HEK293 (cell line): ENCODE data around the gene SYT2.
"Not testable (repeated sequence)": the region's sequence is repeated elsewhere in the genome, so short reads cannot be mapped to it uniquely, and the experiment has no call there.

Experiments used
- CTCF ChIA-PET: fragments of 350-600 bp; formaldehyde crosslinking; extraction: SDS; loops from one replicate; lab custom pipeline; 2021; ENCODE audit warnings: antibody characterized with exemption; lab: Yijun Ruan, JAX
- POLR2A ChIA-PET: fragments of 300-600 bp; formaldehyde crosslinking; extraction: SDS; loops from one replicate; lab custom pipeline; 2020; ENCODE audit warnings: antibody characterized with exemption, inconsistent platforms; lab: Yijun Ruan, JAX
- H3K27ac ChIP-seq: fragments of 200-500 bp; sonication (Bioruptor generic); 2 replicates; pipeline ENCODE4 v1.5.1; 2014; ENCODE audit warnings: low read depth, low read length, control low read depth, inconsistent platforms; ENCODE audit errors: extremely low read depth
- H3K36me3 ChIP-seq, 2 experiments: fragments of 200-500 bp in 1 of 2; sonication (Bioruptor generic) in 1 of 2; 1 replicate in 1 of 2; 2 replicates in 1 of 2; pipeline ENCODE4 v1.5.1; 2014 to 2017; ENCODE audit warnings: inconsistent platforms in 2 of 2, low read length in 2 of 2; ENCODE audit not compliant: control insufficient read depth in 2 of 2, insufficient read depth in 1 of 2
- H3K4me1 ChIP-seq: fragments of 200-500 bp; sonication (Bioruptor generic); 2 replicates; pipeline ENCODE4 v1.5.1; 2014; ENCODE audit warnings: mild to moderate bottlenecking, low read length, inconsistent platforms; ENCODE audit not compliant: control insufficient read depth, insufficient read depth
- H3K4me3 ChIP-seq: 2 replicates; pipeline ENCODE4 v1.5.1; 2011; ENCODE audit warnings: low read depth, mild to moderate bottlenecking, control low read depth, low read length, moderate library complexity
- H3K9me3 ChIP-seq: fragments of 200-500 bp; sonication (Bioruptor generic); 2 replicates; pipeline ENCODE4 v1.5.1; 2014; ENCODE audit warnings: low read depth, low read length, inconsistent platforms; ENCODE audit not compliant: control insufficient read depth, insufficient read depth
- GLIS1 ChIP-seq: fragments of 450-650 bp; formaldehyde crosslinking; IDR thresholded peaks from 2 replicates; pipeline ENCODE4 v1.5.1; 2016; ENCODE audit warnings: missing biosample characterization, missing genetic modification characterization
- HOXD13 ChIP-seq: sonication (generic); formaldehyde crosslinking; IDR thresholded peaks from 2 replicates; pipeline ENCODE4 v1.8.0; 2022; ENCODE audit warnings: missing genetic modification reagents, borderline replicate concordance
- IKZF3 ChIP-seq: fragments of 450-650 bp; IDR thresholded peaks from 2 replicates; pipeline ENCODE4 v1.5.0; 2018; ENCODE audit warnings: missing biosample characterization, mild to moderate bottlenecking, missing genetic modification characterization, moderate library complexity
- OSR2 ChIP-seq: fragments of 450-650 bp; formaldehyde crosslinking; IDR thresholded peaks from 2 replicates; pipeline ENCODE4 v1.5.1; 2016; ENCODE audit warnings: missing biosample characterization, missing genetic modification characterization
- SCRT1 ChIP-seq: fragments of 450-650 bp; formaldehyde crosslinking; IDR thresholded peaks from 2 replicates; pipeline ENCODE4 v1.5.1; 2016; ENCODE audit warnings: missing biosample characterization, missing genetic modification characterization, borderline replicate concordance
- ZIC2 ChIP-seq: fragments of 450-650 bp; formaldehyde crosslinking; IDR thresholded peaks from 2 replicates; pipeline ENCODE4 v1.5.1; 2016; ENCODE audit warnings: missing biosample characterization, missing genetic modification characterization
- ZNF16 ChIP-seq: fragments of 450-650 bp; formaldehyde crosslinking; IDR thresholded peaks from 2 replicates; pipeline ENCODE4 v1.5.1; 2016; ENCODE audit warnings: low read depth, missing biosample characterization, missing genetic modification characterization
- ZNF169 ChIP-seq: fragments of 450-650 bp; formaldehyde crosslinking; IDR thresholded peaks from 2 replicates; pipeline ENCODE4 v1.5.1; 2016; ENCODE audit warnings: missing biosample characterization, missing genetic modification characterization
- ZNF18 ChIP-seq: fragments of 450-650 bp; formaldehyde crosslinking; IDR thresholded peaks from 2 replicates; pipeline ENCODE4 v1.5.1; 2016; ENCODE audit warnings: missing biosample characterization, missing genetic modification characterization
- ZNF2 ChIP-seq: fragments of 450-650 bp; formaldehyde crosslinking; IDR thresholded peaks from 2 replicates; pipeline ENCODE4 v1.5.1; 2016; ENCODE audit warnings: missing biosample characterization, missing genetic modification characterization
- ZNF211 ChIP-seq: fragments of 450-650 bp; formaldehyde crosslinking; IDR thresholded peaks from 2 replicates; pipeline ENCODE4 v1.5.1; 2016; ENCODE audit warnings: low read depth, missing biosample characterization, missing genetic modification characterization
- ZNF510 ChIP-seq: fragments of 450-650 bp; formaldehyde crosslinking; IDR thresholded peaks from 2 replicates; pipeline ENCODE4 v1.5.1; 2018; ENCODE audit warnings: mild to moderate bottlenecking, missing genetic modification characterization, missing biosample characterization; ENCODE audit not compliant: insufficient replicate concordance
- ZNF544 ChIP-seq: fragments of 450-650 bp; formaldehyde crosslinking; IDR thresholded peaks from 2 replicates; pipeline ENCODE4 v1.5.0; 2017; ENCODE audit warnings: missing biosample characterization, missing genetic modification characterization
- ZNF621 ChIP-seq: fragments of 450-650 bp; formaldehyde crosslinking; IDR thresholded peaks from 2 replicates; pipeline ENCODE4 v1.5.1; 2017; ENCODE audit warnings: missing biosample characterization, missing genetic modification characterization
- ZNF629 ChIP-seq: fragments of 450-650 bp; formaldehyde crosslinking; IDR thresholded peaks from 2 replicates; pipeline ENCODE4 v1.5.1; 2017; ENCODE audit warnings: missing biosample characterization, missing genetic modification characterization
- ZNF660 ChIP-seq: fragments of 450-650 bp; IDR thresholded peaks from 2 replicates; pipeline ENCODE4 v1.5.1; 2018; ENCODE audit warnings: missing biosample characterization, mild to moderate bottlenecking, missing genetic modification characterization
- ZNF777 ChIP-seq: fragments of 450-650 bp; formaldehyde crosslinking; IDR thresholded peaks from 2 replicates; pipeline ENCODE4 v1.5.1; 2017; ENCODE audit warnings: missing biosample characterization, missing genetic modification characterization, borderline replicate concordance
- ZNF791 ChIP-seq: fragments of 450-650 bp; formaldehyde crosslinking; IDR thresholded peaks from 2 replicates; pipeline ENCODE4 v1.5.1; 2016; ENCODE audit warnings: missing biosample characterization, missing genetic modification characterization
- TF ChIP-seq, protein P1 (sequence below): fragments of 450-650 bp; formaldehyde crosslinking; IDR thresholded peaks from 2 replicates; pipeline ENCODE4 v1.5.1; 2017; ENCODE audit warnings: missing biosample characterization, missing genetic modification characterization
- TF ChIP-seq, protein P2 (sequence below): fragments of 450-650 bp; formaldehyde crosslinking; IDR thresholded peaks from 2 replicates; pipeline ENCODE4 v1.5.1; 2017; ENCODE audit warnings: missing biosample characterization, missing genetic modification characterization
- TF ChIP-seq, protein P3 (sequence below): fragments of 450-650 bp; formaldehyde crosslinking; IDR thresholded peaks from 2 replicates; pipeline ENCODE4 v1.5.1; 2016; ENCODE audit warnings: missing biosample characterization, missing genetic modification characterization

Gene SYT2

DNA sequence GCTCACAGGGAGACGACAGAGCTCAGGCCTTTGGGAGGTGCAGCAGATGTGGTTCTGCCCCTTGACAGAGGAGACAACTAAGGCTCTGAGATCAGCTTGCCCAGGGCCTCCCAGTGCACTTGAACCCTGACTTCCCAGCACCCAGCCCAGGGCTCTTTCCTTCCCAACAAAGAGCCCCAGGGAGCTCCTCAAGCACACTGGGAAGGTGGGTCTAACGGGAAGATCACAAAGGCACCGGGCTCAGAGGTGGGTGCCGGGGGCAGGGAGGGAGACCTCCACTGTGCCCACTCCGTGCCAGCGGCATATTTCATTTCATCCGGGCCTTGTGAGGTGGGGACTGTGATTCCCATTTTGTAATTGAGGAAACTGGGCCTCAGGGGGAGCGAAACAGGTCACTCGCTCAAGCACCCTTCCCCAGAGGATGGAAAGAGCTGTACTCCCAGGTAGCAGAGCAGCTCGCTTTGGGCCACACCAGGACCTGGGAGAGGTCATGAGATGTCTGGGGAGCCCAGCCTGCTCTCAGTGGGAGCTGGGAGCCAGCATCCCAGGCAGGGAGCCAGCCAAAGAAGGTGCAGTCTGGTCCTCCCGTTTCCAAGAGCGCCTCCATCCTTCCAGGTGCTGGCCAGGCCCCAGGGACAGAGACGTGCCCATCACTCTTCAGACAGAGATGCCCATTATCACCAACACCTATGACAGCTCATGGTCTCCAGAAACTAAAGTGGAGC, 82.3 kb downstream of the SYT2 start:
- Histone ChIP-seq H3K36me3 (no peaks in the 10 kb centered on the region), H3K4me1 (no peaks in the 10 kb centered on the region; the same call in 1 of the 2 replicates), H3K4me3 (no peak overlapping the region), H3K9me3 (no peaks in the 10 kb centered on the region), H3K27ac (no peak overlapping the region)
- ChIA-PET CTCF (interaction anchor here (0.7 to 1.3 kb wide), 3 partner anchors 33 to 277 kb away, joined by 3 to 4 read pairs (median 3); no protein-coding TSS in a partner anchor), POLR2A (no interaction called here)
- TF ChIP-seq ZNF777 (tag by site-specific recombination) (no peak), ZNF621 (tag by site-specific recombination) (no peak), ZNF510 (tag by site-specific recombination) (no peak), SCRT1 (no peak), ZNF791 (tag by site-specific recombination) (no peak), ZNF2 (tag by site-specific recombination) (no peak), ZNF660 (no peak), ZNF16 (tag by site-specific recombination) (no peak), ZNF211 (tag by site-specific recombination) (no peak), ZNF169 (tag by site-specific recombination) (no peak), ZIC2 (no peak), HOXD13 (CRISPR knock-in tag) (no peak), ZNF544 (tag by site-specific recombination) (no peak)
- TF ChIP-seq, protein P1, sequence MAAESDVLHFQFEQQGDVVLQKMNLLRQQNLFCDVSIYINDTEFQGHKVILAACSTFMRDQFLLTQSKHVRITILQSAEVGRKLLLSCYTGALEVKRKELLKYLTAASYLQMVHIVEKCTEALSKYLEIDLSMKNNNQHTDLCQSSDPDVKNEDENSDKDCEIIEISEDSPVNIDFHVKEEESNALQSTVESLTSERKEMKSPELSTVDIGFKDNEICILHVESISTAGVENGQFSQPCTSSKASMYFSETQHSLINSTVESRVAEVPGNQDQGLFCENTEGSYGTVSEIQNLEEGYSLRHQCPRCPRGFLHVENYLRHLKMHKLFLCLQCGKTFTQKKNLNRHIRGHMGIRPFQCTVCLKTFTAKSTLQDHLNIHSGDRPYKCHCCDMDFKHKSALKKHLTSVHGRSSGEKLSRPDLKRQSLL (tag by site-specific recombination): no peak
- TF ChIP-seq, protein P2, sequence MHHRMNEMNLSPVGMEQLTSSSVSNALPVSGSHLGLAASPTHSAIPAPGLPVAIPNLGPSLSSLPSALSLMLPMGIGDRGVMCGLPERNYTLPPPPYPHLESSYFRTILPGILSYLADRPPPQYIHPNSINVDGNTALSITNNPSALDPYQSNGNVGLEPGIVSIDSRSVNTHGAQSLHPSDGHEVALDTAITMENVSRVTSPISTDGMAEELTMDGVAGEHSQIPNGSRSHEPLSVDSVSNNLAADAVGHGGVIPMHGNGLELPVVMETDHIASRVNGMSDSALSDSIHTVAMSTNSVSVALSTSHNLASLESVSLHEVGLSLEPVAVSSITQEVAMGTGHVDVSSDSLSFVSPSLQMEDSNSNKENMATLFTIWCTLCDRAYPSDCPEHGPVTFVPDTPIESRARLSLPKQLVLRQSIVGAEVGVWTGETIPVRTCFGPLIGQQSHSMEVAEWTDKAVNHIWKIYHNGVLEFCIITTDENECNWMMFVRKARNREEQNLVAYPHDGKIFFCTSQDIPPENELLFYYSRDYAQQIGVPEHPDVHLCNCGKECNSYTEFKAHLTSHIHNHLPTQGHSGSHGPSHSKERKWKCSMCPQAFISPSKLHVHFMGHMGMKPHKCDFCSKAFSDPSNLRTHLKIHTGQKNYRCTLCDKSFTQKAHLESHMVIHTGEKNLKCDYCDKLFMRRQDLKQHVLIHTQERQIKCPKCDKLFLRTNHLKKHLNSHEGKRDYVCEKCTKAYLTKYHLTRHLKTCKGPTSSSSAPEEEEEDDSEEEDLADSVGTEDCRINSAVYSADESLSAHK: no peak

- not testable (repeated sequence) for H3K9me3 ChIP-seq, H3K4me1 ChIP-seq
- TF ChIP-seq ZIC2: peak; percentile 62
- TF ChIP-seq, protein P3, sequence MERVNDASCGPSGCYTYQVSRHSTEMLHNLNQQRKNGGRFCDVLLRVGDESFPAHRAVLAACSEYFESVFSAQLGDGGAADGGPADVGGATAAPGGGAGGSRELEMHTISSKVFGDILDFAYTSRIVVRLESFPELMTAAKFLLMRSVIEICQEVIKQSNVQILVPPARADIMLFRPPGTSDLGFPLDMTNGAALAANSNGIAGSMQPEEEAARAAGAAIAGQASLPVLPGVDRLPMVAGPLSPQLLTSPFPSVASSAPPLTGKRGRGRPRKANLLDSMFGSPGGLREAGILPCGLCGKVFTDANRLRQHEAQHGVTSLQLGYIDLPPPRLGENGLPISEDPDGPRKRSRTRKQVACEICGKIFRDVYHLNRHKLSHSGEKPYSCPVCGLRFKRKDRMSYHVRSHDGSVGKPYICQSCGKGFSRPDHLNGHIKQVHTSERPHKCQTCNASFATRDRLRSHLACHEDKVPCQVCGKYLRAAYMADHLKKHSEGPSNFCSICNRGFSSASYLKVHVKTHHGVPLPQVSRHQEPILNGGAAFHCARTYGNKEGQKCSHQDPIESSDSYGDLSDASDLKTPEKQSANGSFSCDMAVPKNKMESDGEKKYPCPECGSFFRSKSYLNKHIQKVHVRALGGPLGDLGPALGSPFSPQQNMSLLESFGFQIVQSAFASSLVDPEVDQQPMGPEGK (tag by site-specific recombination): peak; percentile 39; the same call in 1 of the 2 replicates
- peak; percentile 69 for TF ChIP-seq OSR2 (tag by site-specific recombination)
- peak; percentile 34; the same call in 1 of the 2 replicates for TF ChIP-seq GLIS1 (tag by site-specific recombination)
- 0 out of 2 replicates have a peak, but pooled peaks have one; percentile 38 for TF ChIP-seq IKZF3
- TF ChIP-seq ZNF629 (tag by site-specific recombination): 0 out of 2 replicates have a peak, but pooled peaks have one; percentile 31
- TF ChIP-seq ZNF18 (tag by site-specific recombination): 0 out of 2 replicates have a peak, but pooled peaks have one; percentile 40
- TF ChIP-seq, all 188 proteins: peak for 7; not testable (repeated sequence) for 181
- H3K27ac ChIP-seq, POLR2A ChIA-PET, H3K36me3 ChIP-seq, H3K4me3 ChIP-seq: not testable (repeated sequence)
- CTCF ChIA-PET: interaction anchor here (1.3 to 1.5 kb wide), 2 partner anchors 11 to 127 kb away, joined by 3 to 7 read pairs; no protein-coding TSS in a partner anchor
These were observed 83.2 kb downstream of the SYT2 start for GRCh38 chr1:202627036-202627435.
